ENCODE data around the gene THOC1. TPM values are rescaled to one million over a fixed set of nuclear protein-coding genes. Genes with fewer than 3 reads are reported as not detected.

The THOC1 gene, protein sequence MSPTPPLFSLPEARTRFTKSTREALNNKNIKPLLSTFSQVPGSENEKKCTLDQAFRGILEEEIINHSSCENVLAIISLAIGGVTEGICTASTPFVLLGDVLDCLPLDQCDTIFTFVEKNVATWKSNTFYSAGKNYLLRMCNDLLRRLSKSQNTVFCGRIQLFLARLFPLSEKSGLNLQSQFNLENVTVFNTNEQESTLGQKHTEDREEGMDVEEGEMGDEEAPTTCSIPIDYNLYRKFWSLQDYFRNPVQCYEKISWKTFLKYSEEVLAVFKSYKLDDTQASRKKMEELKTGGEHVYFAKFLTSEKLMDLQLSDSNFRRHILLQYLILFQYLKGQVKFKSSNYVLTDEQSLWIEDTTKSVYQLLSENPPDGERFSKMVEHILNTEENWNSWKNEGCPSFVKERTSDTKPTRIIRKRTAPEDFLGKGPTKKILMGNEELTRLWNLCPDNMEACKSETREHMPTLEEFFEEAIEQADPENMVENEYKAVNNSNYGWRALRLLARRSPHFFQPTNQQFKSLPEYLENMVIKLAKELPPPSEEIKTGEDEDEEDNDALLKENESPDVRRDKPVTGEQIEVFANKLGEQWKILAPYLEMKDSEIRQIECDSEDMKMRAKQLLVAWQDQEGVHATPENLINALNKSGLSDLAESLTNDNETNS
- total RNA-seq (10 to 100 TPM in 5 of 10 donors, 1 to 10 TPM in 5; 7.7 to 14.7 (median 9.8) TPM), polyA plus RNA-seq (10 to 100 TPM in 1 of 2 donors, 1 to 10 TPM in 1; 9.7 to 64.3 TPM)
- long read RNA-seq, donor 1, partial matches to known transcripts: 1 of 6 reads
- long read RNA-seq, donor 1, other reads (novel, unspliced or antisense): 0 of 6 reads
- long read RNA-seq, donor 2, partial matches to known transcripts: 0 of 4 reads
- long read RNA-seq, donor 2, other reads (novel, unspliced or antisense): 2 of 4 reads
- long read RNA-seq, donor 3, transcript THOC1-201 (21 exons, 2,087 nt): major isoform, 11 of 16 reads
- long read RNA-seq, donor 3, partial matches to known transcripts: 2 of 16 reads
- long read RNA-seq, donor 3, other reads (novel, unspliced or antisense): 2 of 16 reads

DNA sequence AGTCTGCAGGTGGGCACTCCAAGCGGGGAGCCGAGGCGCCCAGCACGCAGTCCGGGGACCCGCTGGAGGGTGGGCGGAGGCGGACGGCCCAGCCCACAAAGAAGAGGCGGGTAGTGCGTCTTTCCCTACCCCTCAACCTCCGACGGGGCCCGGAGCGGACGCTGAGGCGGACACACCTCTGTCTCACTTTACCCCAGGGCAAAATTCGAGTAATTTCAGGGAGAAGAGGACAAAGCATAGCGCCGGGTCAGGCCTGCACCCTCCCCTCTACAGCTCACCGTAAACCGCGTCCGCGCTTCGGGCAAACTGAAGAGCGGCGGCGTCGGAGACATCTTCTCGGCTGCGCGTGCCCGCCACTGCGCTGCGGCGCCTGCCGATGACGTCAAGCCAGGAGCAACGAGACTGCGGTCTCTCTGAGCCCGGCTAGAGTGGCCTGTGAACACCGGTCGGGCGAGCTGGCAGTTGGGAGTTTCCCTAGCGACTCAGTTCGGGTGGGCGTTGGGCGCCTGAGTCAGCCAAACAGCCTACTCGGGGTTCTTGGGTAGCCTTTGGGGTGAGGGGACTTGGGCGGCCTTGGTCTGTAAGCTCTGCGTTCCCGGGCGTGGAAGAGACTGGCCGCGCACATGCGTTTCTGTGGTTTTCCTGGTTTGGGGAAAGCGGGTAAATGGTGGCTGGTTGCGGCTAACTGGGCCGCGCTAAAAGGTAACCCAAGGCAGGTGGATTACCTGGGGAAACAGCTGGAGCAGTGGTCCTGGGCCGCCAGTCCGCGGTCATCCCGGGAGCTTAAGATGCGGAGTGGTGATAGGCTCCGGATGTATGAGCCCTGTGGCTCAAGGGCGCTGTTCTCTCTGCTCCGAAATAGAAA, at the start of gene THOC1:
THOC1 (minus strand) TSS at position 360 of the 865 bp plus-strand sequence; CDS start at position 332, 28 bp downstream.
- intact Hi-C loops (cut with DNase I): loop anchor here in 1 of 10 donors (5.0 kb wide), 1 partner anchor 564 kb away; no protein-coding TSS in a partner anchor
- DNase-seq (peak; percentile 91 to 93), ATAC-seq (peak; percentile 97 to 99 (median 98))
- Histone ChIP-seq H3K27ac (peak within 1 kb of the TSS; percentile 50 to 96 (median 90)), H3K27me3 (no peaks in the 10 kb centered on the region), H3K4me1 (peaks cover 0 to 27% (median 25%) of the 10 kb centered on the region in 9 donors), H3K36me3 (peaks cover 0 to 28% (median 18%) of the 10 kb centered on the region in 9 donors), H3K9me3 (no peaks in the 10 kb centered on the region), H3K4me3 (peak within 1 kb of the TSS; percentile 73 to 93 (median 84))
- TF ChIP-seq, protein P1, sequence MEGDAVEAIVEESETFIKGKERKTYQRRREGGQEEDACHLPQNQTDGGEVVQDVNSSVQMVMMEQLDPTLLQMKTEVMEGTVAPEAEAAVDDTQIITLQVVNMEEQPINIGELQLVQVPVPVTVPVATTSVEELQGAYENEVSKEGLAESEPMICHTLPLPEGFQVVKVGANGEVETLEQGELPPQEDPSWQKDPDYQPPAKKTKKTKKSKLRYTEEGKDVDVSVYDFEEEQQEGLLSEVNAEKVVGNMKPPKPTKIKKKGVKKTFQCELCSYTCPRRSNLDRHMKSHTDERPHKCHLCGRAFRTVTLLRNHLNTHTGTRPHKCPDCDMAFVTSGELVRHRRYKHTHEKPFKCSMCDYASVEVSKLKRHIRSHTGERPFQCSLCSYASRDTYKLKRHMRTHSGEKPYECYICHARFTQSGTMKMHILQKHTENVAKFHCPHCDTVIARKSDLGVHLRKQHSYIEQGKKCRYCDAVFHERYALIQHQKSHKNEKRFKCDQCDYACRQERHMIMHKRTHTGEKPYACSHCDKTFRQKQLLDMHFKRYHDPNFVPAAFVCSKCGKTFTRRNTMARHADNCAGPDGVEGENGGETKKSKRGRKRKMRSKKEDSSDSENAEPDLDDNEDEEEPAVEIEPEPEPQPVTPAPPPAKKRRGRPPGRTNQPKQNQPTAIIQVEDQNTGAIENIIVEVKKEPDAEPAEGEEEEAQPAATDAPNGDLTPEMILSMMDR (IDR thresholded peaks at IDR 0.05): no peak
- WGBS, 2 donors: 0% methylated on average over 69 of the region's 69 CpGs

DNA sequence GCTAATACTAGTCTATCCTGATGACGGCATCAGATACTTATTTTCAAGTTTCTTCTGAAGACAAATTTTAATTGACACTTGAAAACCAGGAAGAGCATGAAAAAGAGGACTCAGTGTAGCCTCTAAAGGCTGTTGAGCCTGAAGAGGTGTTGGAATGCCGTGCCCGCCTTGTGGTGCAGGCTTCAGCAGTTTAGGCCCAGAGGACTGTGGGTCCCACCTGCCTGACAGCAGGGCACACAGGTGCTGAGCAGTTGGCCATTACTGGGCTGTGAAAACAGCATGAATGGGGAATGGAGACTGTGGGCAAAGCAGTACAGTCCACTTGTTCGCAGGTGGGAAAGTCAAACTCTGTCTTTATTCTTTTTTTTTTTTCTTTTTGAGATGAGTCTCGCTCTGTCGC, 49.8 kb upstream of the THOC1 start:
- Histone ChIP-seq H3K9me3 (no peaks in the 10 kb centered on the region), H3K36me3 (no peaks in the 10 kb centered on the region), H3K4me3 (no peak overlapping the region), H3K27ac (no peak overlapping the region), H3K4me1 (peaks cover 0 to 17% (median 9%) of the 10 kb centered on the region in 9 donors), H3K27me3 (no peaks in the 10 kb centered on the region)
- no peak for ATAC-seq
- DNase-seq: no peak
- TF ChIP-seq, protein P1 (IDR thresholded peaks at IDR 0.05): no peak
- 88 to 97% methylated on average over 4 to 6 of the region's 6 CpGs for WGBS, 2 donors
- intact Hi-C loops (cut with DNase I): no loop called here

DNA sequence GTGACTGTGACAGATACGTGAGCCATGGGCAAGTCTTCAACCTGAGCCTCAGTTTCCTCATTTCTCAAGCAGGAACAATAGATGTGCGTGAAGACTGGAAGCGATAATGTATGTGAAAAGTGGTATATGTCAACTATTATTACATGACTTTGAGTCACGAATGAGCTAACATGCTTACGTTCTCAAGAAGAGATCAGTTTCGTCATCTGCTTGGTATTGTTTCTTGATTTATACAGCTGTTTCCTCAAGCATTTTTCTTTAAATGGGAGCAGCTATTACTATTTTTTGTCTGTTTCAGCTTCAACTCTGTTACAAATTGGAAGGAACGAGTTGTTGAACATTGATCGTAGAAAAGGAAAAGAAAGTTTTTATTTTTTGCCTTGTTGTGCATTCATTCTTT, 48.5 kb upstream of the THOC1 start:
- WGBS, 2 donors: 61 to 68% methylated on average over 8 of the region's 8 CpGs
- TF ChIP-seq, protein P1 (IDR thresholded peaks at IDR 0.05): no peak
- DNase-seq (no peak), ATAC-seq (no peak)
- Histone ChIP-seq H3K27ac (no peak overlapping the region), H3K4me1 (peaks cover 0 to 5% (median 0%) of the 10 kb centered on the region in 9 donors), H3K4me3 (no peak overlapping the region), H3K36me3 (no peaks in the 10 kb centered on the region), H3K27me3 (no peaks in the 10 kb centered on the region), H3K9me3 (no peaks in the 10 kb centered on the region)
- intact Hi-C loops (cut with DNase I): no loop called here
